Measurements from ENCODE around the gene KAZALD1.

GRCh38 chr10:101018118-101018599 lies 43.6 kb upstream of the KAZALD1 start:
- TF ChIP-seq GATA2 (IDR thresholded peaks at IDR 0.05; ENCODE audit: low read depth, low read length) (no peak), GATA3 (IDR thresholded peaks at IDR 0.05; ENCODE audit: low read depth, low read length) (no peak)

All from SH-SY5Y (cell line).